ENCODE results near the gene EPHA4.

Gene EPHA4

GRCh38 chr2:221552291-221552690 lies 19.8 kb downstream of the EPHA4 start:
- in situ Hi-C loops (cut with HindIII; ENCODE audit: low pct_ligation_motif_present, low pct_unique_long_range_greater_than_20kb, low sequenced_read_pairs): no loop called here
- no peak for DNase-seq

GRCh38 chr2:221551864-221552263 lies 20.2 kb downstream of the EPHA4 start:
- no peak for DNase-seq
- in situ Hi-C loops (cut with HindIII; ENCODE audit: low pct_ligation_motif_present, low pct_unique_long_range_greater_than_20kb, low sequenced_read_pairs): no loop called here

- DNase-seq: no peak
- in situ Hi-C loops (cut with HindIII; ENCODE audit: low pct_ligation_motif_present, low pct_unique_long_range_greater_than_20kb, low sequenced_read_pairs): no loop called here
Measured at GRCh38 chr2:221549143-221549542, 23.0 kb downstream of the EPHA4 start.

GRCh38 chr2:221546505-221547225 lies 25.4 kb downstream of the EPHA4 start:
- DNase-seq: no peak
- in situ Hi-C loops (cut with HindIII; ENCODE audit: low pct_ligation_motif_present, low pct_unique_long_range_greater_than_20kb, low sequenced_read_pairs): no loop called here

- DNase-seq: no peak
- in situ Hi-C loops (cut with HindIII; ENCODE audit: low pct_ligation_motif_present, low pct_unique_long_range_greater_than_20kb, low sequenced_read_pairs): no loop called here
Measured at GRCh38 chr2:221541131-221541735, 30.9 kb downstream of the EPHA4 start.

GRCh38 chr2:221539246-221539645 lies 32.9 kb downstream of the EPHA4 start:
- in situ Hi-C loops (cut with HindIII; ENCODE audit: low pct_ligation_motif_present, low pct_unique_long_range_greater_than_20kb, low sequenced_read_pairs): no loop called here
- no peak for DNase-seq

- in situ Hi-C loops (cut with HindIII; ENCODE audit: low pct_ligation_motif_present, low pct_unique_long_range_greater_than_20kb, low sequenced_read_pairs): no loop called here
- DNase-seq: no peak
Measured at GRCh38 chr2:221535824-221536223, 36.3 kb downstream of the EPHA4 start.

- DNase-seq: no peak
Measured at GRCh38 chr2:221533299-221533698, 38.8 kb downstream of the EPHA4 start.

GRCh38 chr2:221532641-221533040 lies 39.5 kb downstream of the EPHA4 start:
- in situ Hi-C loops (cut with HindIII; ENCODE audit: low pct_ligation_motif_present, low pct_unique_long_range_greater_than_20kb, low sequenced_read_pairs): no loop called here
- no peak for DNase-seq

More at GRCh38 chr2:221533299-221533698, 38.8 kb downstream of the EPHA4 start:
- in situ Hi-C loops (cut with HindIII; ENCODE audit: low pct_ligation_motif_present, low pct_unique_long_range_greater_than_20kb, low sequenced_read_pairs): no loop called here

GRCh38 chr2:221530653-221531037 lies 41.5 kb downstream of the EPHA4 start:
- in situ Hi-C loops (cut with HindIII; ENCODE audit: low pct_ligation_motif_present, low pct_unique_long_range_greater_than_20kb, low sequenced_read_pairs): no loop called here
- DNase-seq: no peak

- in situ Hi-C loops (cut with HindIII; ENCODE audit: low pct_ligation_motif_present, low pct_unique_long_range_greater_than_20kb, low sequenced_read_pairs): no loop called here
- peak; percentile 66 for DNase-seq
Measured at GRCh38 chr2:221529943-221530652, 42.0 kb downstream of the EPHA4 start.

- DNase-seq: no peak
- in situ Hi-C loops (cut with HindIII; ENCODE audit: low pct_ligation_motif_present, low pct_unique_long_range_greater_than_20kb, low sequenced_read_pairs): no loop called here
Measured at GRCh38 chr2:221529177-221529942, 42.7 kb downstream of the EPHA4 start.

- DNase-seq: no peak
Measured at GRCh38 chr2:221527776-221528309, 44.3 kb downstream of the EPHA4 start.

GRCh38 chr2:221524158-221524557 lies 47.9 kb downstream of the EPHA4 start:
- no peak for DNase-seq
- in situ Hi-C loops (cut with HindIII; ENCODE audit: low pct_ligation_motif_present, low pct_unique_long_range_greater_than_20kb, low sequenced_read_pairs): no loop called here

More at GRCh38 chr2:221527776-221528309, 44.3 kb downstream of the EPHA4 start:
- in situ Hi-C loops (cut with HindIII; ENCODE audit: low pct_ligation_motif_present, low pct_unique_long_range_greater_than_20kb, low sequenced_read_pairs): no loop called here

GRCh38 chr2:221521233-221521845 lies 50.8 kb downstream of the EPHA4 start:
- DNase-seq: no peak
- in situ Hi-C loops (cut with HindIII; ENCODE audit: low pct_ligation_motif_present, low pct_unique_long_range_greater_than_20kb, low sequenced_read_pairs): no loop called here

GRCh38 chr2:221518935-221519625 lies 53.0 kb downstream of the EPHA4 start:
- no peak for DNase-seq
- in situ Hi-C loops (cut with HindIII; ENCODE audit: low pct_ligation_motif_present, low pct_unique_long_range_greater_than_20kb, low sequenced_read_pairs): no loop called here

GRCh38 chr2:221518201-221518934 lies 53.7 kb downstream of the EPHA4 start:
- DNase-seq: no peak
- in situ Hi-C loops (cut with HindIII; ENCODE audit: low pct_ligation_motif_present, low pct_unique_long_range_greater_than_20kb, low sequenced_read_pairs): no loop called here
